Stomach smooth muscle (tissue), 2 donors: Measurements from ENCODE around the gene MSANTD3.
A peak's percentile ranks its signal among the peaks of the same experiment; 100 is the strongest.
"Not testable (repeated sequence)": the region's sequence is repeated elsewhere in the genome, so short reads cannot be mapped to it uniquely, and the experiment has no call there.

Source experiments
- H3K27ac ChIP-seq: one replicate; pipeline ENCODE4 v1.7.0; 2013; ENCODE audit warnings: mild to moderate bottlenecking, low read length, inconsistent platforms
- H3K27me3 ChIP-seq, 2 donors: one replicate each; pipeline ENCODE4 v1.7.0; 2013; ENCODE audit warnings: low read length in 2 of 2; ENCODE audit not compliant: insufficient read depth in 2 of 2, control insufficient read depth in 1 of 2
- H3K36me3 ChIP-seq, 2 donors: one replicate each; pipeline ENCODE4 v1.7.0; 2013; ENCODE audit warnings: low read length in 2 of 2; ENCODE audit not compliant: control insufficient read depth in 2 of 2, insufficient read depth in 2 of 2
- H3K4me1 ChIP-seq: one replicate; pipeline ENCODE4 v1.7.0; 2013; ENCODE audit warnings: low read length; ENCODE audit not compliant: control insufficient read depth, insufficient read depth
- H3K4me3 ChIP-seq, 2 donors: one replicate each; pipeline ENCODE4 v1.7.0; 2013; ENCODE audit warnings: low read length in 2 of 2
- H3K9ac ChIP-seq, 2 donors: one replicate each; pipeline ENCODE4 v1.7.0; 2013; ENCODE audit warnings: low read length in 2 of 2, mild to moderate bottlenecking in 1 of 2
- H3K9me3 ChIP-seq, 2 donors: one replicate each; pipeline ENCODE4 v1.7.0; 2013; ENCODE audit warnings: low read length in 2 of 2; ENCODE audit not compliant: control insufficient read depth in 2 of 2
- donor health status: healthy.
- donor health status: Pancreatic carcinoma.

MSANTD3 gene

DNA sequence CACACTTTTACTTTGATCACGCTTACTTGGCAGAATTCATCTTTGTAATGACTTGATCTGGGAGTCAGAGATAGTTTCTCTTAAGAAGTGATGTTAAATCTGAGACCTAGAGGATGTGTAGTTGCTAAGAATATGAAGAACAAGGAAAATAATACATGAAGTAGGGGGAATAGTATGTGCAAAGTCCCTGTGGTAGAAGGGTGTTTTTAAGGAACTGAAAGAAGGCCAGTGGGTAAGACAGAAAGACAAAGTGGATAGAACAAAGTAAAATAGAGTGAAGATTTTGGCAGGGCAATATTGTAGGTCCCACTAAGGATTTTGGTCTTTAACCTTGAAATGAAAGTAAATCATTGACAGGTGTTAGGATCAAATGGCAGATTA lies 17.8 kb upstream of the MSANTD3 start:
- H3K4me1 ChIP-seq: peaks cover 10% of the 10 kb centered on the region
- H3K36me3 ChIP-seq: no peaks in the 10 kb centered on the region
- no peaks in the 10 kb centered on the region for H3K9me3 ChIP-seq
- H3K9ac ChIP-seq: no peak overlapping the region
- no peak overlapping the region for H3K27ac ChIP-seq
- peaks cover 0 to 4% of the 10 kb centered on the region in 2 donors for H3K27me3 ChIP-seq
- no peak overlapping the region for H3K4me3 ChIP-seq

- peak overlapping the region; percentile 24 for H3K27ac ChIP-seq
These were observed 15.3 kb upstream of the MSANTD3 start for GRCh38 chr9:100411472-100412283.

DNA sequence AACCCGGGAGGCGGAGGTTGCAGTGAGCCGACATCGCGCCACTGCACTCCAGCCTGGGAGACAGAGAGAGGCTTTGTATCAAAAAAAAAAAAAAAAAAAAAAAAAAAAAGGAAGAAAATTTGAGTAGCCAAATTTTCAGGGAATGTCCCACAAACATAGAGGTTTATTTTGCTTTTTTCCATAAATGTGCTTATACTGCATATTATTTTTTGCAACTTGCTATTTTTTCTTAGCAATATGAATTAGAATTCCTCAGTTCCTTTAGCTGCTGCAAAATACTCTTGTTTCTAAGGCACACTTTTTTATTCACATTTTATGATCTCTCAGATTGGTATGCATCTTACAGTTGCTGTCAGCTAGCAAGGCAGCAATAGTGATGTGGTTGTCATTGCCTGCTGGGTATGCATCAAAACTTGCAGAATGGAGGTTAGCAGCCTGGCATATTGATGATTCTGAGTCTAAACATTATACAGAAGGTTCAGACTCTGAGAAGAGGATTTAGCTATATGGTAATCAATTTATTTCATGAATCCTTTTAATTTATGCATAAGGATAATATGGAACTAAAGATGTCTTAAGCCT lies 13.0 kb upstream of the MSANTD3 start:
- no peak overlapping the region for H3K4me3 ChIP-seq
- H3K27me3 ChIP-seq: peaks cover 0 to 2% of the 10 kb centered on the region in 2 donors
- H3K9ac ChIP-seq: no peak overlapping the region
- H3K9me3 ChIP-seq: no peaks in the 10 kb centered on the region
- peaks cover 10% of the 10 kb centered on the region for H3K4me1 ChIP-seq
- no peak overlapping the region for H3K27ac ChIP-seq
- no peaks in the 10 kb centered on the region for H3K36me3 ChIP-seq

More at GRCh38 chr9:100411472-100412283, 15.3 kb upstream of the MSANTD3 start:
- peak overlapping the region; percentile 64 to 76 for H3K4me3 ChIP-seq
- H3K9ac ChIP-seq: peak overlapping the region; percentile 49 to 72
- H3K36me3 ChIP-seq: no peaks in the 10 kb centered on the region
- peaks cover 0 to 4% of the 10 kb centered on the region in 2 donors for H3K27me3 ChIP-seq
- H3K4me1 ChIP-seq: peaks cover 10% of the 10 kb centered on the region
- H3K9me3 ChIP-seq: no peaks in the 10 kb centered on the region

DNA sequence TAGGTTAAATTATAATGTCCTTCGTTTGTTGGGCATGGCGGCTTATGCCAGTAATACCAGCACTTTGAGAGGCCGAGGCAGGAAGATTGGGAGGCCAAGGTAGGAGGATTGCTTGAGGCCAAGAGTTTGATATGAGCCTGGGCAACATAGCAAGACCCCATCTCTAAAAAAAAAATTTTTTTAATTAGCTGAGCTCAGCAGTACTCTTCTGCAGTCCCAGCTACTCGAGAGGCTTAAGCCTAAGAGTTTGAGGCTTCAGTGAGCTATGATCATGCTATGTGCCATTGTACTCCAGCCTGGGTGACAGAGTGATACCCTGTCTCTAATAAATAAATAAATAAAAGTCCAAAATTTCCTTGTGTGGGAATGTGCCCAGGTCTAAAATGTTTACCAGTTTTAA lies 9.1 kb upstream of the MSANTD3 start:
- Histone ChIP-seq H3K9me3 (no peaks in the 10 kb centered on the region), H3K36me3 (no peaks in the 10 kb centered on the region), H3K4me3 (no peak overlapping the region), H3K9ac (no peak overlapping the region), H3K27ac (no peak overlapping the region), H3K4me1 (no peaks in the 10 kb centered on the region), H3K27me3 (peaks cover 0 to 6% of the 10 kb centered on the region in 2 donors)

GRCh38 chr9:100419166-100419565 lies 7.8 kb upstream of the MSANTD3 start:
- H3K9ac ChIP-seq: no peak overlapping the region
- H3K36me3 ChIP-seq: no peaks in the 10 kb centered on the region
- peaks cover 0 to 6% of the 10 kb centered on the region in 2 donors for H3K27me3 ChIP-seq
- no peaks in the 10 kb centered on the region for H3K4me1 ChIP-seq
- H3K27ac ChIP-seq: no peak overlapping the region
- no peak overlapping the region for H3K4me3 ChIP-seq
- no peaks in the 10 kb centered on the region for H3K9me3 ChIP-seq

DNA sequence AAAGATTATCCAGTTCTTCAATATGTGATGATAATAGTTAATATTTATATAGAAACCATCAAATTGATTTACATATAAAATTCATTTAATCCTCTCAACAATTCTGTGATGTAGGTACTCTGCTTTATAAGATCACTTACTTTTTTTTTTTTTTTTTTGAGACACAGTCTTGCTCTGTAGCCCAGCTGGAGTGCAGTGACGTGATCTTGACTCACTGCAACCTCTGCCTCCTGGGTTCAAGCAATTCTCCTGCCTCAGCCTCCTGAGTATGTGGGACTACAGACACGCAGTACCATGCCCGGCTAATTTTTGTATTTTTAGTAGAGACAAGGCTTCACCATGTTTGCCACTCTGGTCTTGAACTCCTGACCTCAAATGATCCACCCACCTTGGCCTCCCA lies 5.8 kb upstream of the MSANTD3 start:
- not testable (repeated sequence) for H3K27ac ChIP-seq, H3K4me1 ChIP-seq, H3K4me3 ChIP-seq, H3K9ac ChIP-seq, H3K9me3 ChIP-seq, H3K27me3 ChIP-seq, H3K36me3 ChIP-seq

DNA sequence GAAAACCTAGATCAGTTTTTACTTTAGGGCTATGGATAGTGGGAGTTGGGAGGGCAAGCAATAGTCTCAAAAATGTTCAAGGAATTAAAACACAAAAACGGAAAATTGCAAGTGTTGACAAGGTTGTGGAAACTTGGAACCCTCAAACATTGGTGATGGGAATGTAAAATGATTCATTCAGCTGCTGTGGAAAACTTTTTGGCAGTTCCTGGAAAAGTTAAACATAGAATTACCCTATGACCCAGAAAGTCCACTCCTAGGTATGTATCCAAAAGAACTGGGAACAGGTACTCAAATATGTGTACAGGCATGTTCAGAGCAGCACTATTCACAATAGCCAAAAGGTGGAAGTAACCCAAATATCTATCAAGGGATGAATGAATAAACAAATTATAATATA lies 1.2 kb upstream of the MSANTD3 start:
- no peaks in the 10 kb centered on the region for H3K36me3 ChIP-seq
- H3K27me3 ChIP-seq: peaks cover 0 to 2% of the 10 kb centered on the region in 2 donors
- no peak overlapping the region for H3K4me3 ChIP-seq
- no peak overlapping the region for H3K27ac ChIP-seq
- H3K9ac ChIP-seq: peak overlapping the region in 1 of 2 donors; percentile 81
- peaks cover 17% of the 10 kb centered on the region for H3K4me1 ChIP-seq
- H3K9me3 ChIP-seq: no peaks in the 10 kb centered on the region

DNA sequence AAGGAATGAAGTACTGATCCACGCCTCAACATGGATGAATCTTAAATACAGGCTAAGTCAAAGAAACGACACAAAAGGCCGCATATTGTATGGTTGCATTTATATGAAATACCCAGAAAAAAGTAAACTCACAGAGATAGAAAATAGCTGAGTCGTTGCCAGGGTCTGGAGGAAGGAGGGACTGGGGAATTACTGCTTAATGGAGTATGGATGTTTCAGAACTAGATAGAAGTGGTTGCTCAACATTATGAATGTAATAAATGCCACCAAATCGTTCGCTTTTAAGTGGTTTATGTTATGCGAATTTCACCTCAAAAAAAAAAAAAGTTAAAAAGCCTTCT lies 784 bp upstream of the MSANTD3 start:
- peaks cover 0 to 2% of the 10 kb centered on the region in 2 donors for H3K27me3 ChIP-seq
- no peaks in the 10 kb centered on the region for H3K36me3 ChIP-seq
- H3K9ac ChIP-seq: peak overlapping the region; percentile 80 to 81
- peaks cover 17% of the 10 kb centered on the region for H3K4me1 ChIP-seq
- no peaks in the 10 kb centered on the region for H3K9me3 ChIP-seq
- H3K4me3 ChIP-seq: peak overlapping the region; percentile 64 to 82
- H3K27ac ChIP-seq: peak overlapping the region; percentile 82

- H3K4me1 ChIP-seq: peaks cover 17% of the 10 kb centered on the region
- peak overlapping the region; percentile 69 to 78 for H3K4me3 ChIP-seq
- no peaks in the 10 kb centered on the region for H3K36me3 ChIP-seq
- peak overlapping the region; percentile 80 to 93 for H3K9ac ChIP-seq
- H3K27me3 ChIP-seq: no peaks in the 10 kb centered on the region
- no peaks in the 10 kb centered on the region for H3K9me3 ChIP-seq
- peak overlapping the region; percentile 60 for H3K27ac ChIP-seq
These were observed 672 bp downstream of the MSANTD3 start for GRCh38 chr9:100427366-100428263.

GRCh38 chr9:100428871-100429654 lies 2.1 kb downstream of the MSANTD3 start:
- H3K27me3 ChIP-seq: no peaks in the 10 kb centered on the region

More at GRCh38 chr9:100428871-100429654, 2.1 kb downstream of the MSANTD3 start:
- H3K4me1 ChIP-seq: peaks cover 17% of the 10 kb centered on the region
- peak overlapping the region; percentile 58 for H3K27ac ChIP-seq
- peak overlapping the region in 1 of 2 donors; percentile 93 for H3K9ac ChIP-seq
- no peaks in the 10 kb centered on the region for H3K9me3 ChIP-seq
- peak overlapping the region; percentile 5 to 47 for H3K4me3 ChIP-seq
- no peaks in the 10 kb centered on the region for H3K36me3 ChIP-seq
